Tibial artery (tissue), 4 donors: ENCODE data around the gene SLFN13.
A peak's percentile ranks its signal among the peaks of the same experiment; 100 is the strongest.

Experiments used
- DNase-seq, 2 donors: peaks; one replicate each; pipeline ENCODE4 v3.0.0-alpha.2; 2019
- H3K27ac ChIP-seq, 2 donors: fragments of 200-600 bp; sonication (generic) in 1 of 2; 1 replicate in 1 of 2; 2 replicates in 1 of 2; pipeline ENCODE4 v1.5.1; 2018 to 2019; ENCODE audit warnings: mild to moderate bottlenecking in 1 of 2
- H3K27me3 ChIP-seq, 2 donors: fragments of 200-600 bp; sonication (generic) in 1 of 2; one replicate each; pipeline versions ENCODE4 v1.5.1 to v1.6.0; 2016 to 2019
- H3K36me3 ChIP-seq, 3 donors: fragments of 200-600 bp; sonication (generic) in 2 of 3; one replicate each; pipeline ENCODE4 v1.5.1; 2016 to 2019; ENCODE audit warnings: mild to moderate bottlenecking in 2 of 3
- H3K4me1 ChIP-seq, 4 donors: fragments of 200-600 bp; sonication (generic) in 2 of 4; 1 replicate in 3 of 4; 2 replicates in 1 of 4; pipeline ENCODE4 v1.5.1; 2016 to 2019
- H3K4me3 ChIP-seq, 2 donors: fragments of 200-600 bp; sonication (generic) in 1 of 2; 1 replicate in 1 of 2; 2 replicates in 1 of 2; pipeline ENCODE4 v1.5.1; 2018 to 2019; ENCODE audit warnings: mild to moderate bottlenecking in 2 of 2
- H3K9me3 ChIP-seq, 3 donors: fragments of 200-600 bp; sonication (generic) in 1 of 3; one replicate each; pipeline ENCODE4 v1.5.1; 2016 to 2019
- CTCF ChIP-seq, 2 experiments: fragments of 200-600 bp in 1 of 2; fragments of 450-650 bp in 1 of 2; IDR thresholded peaks; one replicate each; pipeline ENCODE4 v1.5.1; 2017 to 2019; ENCODE audit warnings: antibody characterized with exemption in 2 of 2, mild to moderate bottlenecking in 1 of 2, moderate library complexity in 1 of 2
- intact Hi-C: fragments of 100-400 bp; cut with DNase I; formaldehyde crosslinking; loops from one replicate; pipeline ENCODE4 v1.15.0; 2023; ENCODE audit warnings: low total_unique reads

Gene SLFN13

GRCh38 chr17:35489944-35490343 is 41.4 kb upstream of the SLFN13 start:
- Histone ChIP-seq H3K27me3 (peaks cover 0 to 93% of the 10 kb centered on the region in 2 donors), H3K9me3 (no peaks in the 10 kb centered on the region), H3K4me1 (peaks cover 0 to 17% (median 13%) of the 10 kb centered on the region in 4 donors), H3K27ac (no peak overlapping the region), H3K4me3 (no peak overlapping the region), H3K36me3 (no peaks in the 10 kb centered on the region)
- intact Hi-C loops, result no loop called here
- no peak for DNase-seq
- TF ChIP-seq CTCF (IDR thresholded peaks at IDR 0.05), result no peak

GRCh38 chr17:35488991-35489390 is 40.4 kb upstream of the SLFN13 start:
- intact Hi-C loops, result no loop called here
- H3K27me3 ChIP-seq, result peaks cover 0 to 85% of the 10 kb centered on the region in 2 donors

GRCh38 chr17:35486920-35487732 is 38.6 kb upstream of the SLFN13 start:
- H3K4me1 ChIP-seq, result peaks cover 0 to 17% (median 13%) of the 10 kb centered on the region in 4 donors
- H3K27ac ChIP-seq, result no peak overlapping the region
- intact Hi-C loops, result no loop called here
- no peaks in the 10 kb centered on the region for H3K36me3 ChIP-seq
- H3K27me3 ChIP-seq, result peaks cover 0 to 75% of the 10 kb centered on the region in 2 donors
- no peak for TF ChIP-seq CTCF (IDR thresholded peaks at IDR 0.05)
- peak in 1 of 2 donors; percentile 27 for DNase-seq
- peak overlapping the region; percentile 44 to 61 for H3K4me3 ChIP-seq
- no peaks in the 10 kb centered on the region for H3K9me3 ChIP-seq

More at GRCh38 chr17:35488991-35489390, 40.4 kb upstream of the SLFN13 start:
- DNase-seq, result no peak
- H3K27ac ChIP-seq, result no peak overlapping the region
- H3K4me1 ChIP-seq, result peaks cover 0 to 17% (median 13%) of the 10 kb centered on the region in 4 donors
- no peak for TF ChIP-seq CTCF (IDR thresholded peaks at IDR 0.05)
- no peaks in the 10 kb centered on the region for H3K36me3 ChIP-seq
- no peaks in the 10 kb centered on the region for H3K9me3 ChIP-seq
- no peak overlapping the region for H3K4me3 ChIP-seq

DNA sequence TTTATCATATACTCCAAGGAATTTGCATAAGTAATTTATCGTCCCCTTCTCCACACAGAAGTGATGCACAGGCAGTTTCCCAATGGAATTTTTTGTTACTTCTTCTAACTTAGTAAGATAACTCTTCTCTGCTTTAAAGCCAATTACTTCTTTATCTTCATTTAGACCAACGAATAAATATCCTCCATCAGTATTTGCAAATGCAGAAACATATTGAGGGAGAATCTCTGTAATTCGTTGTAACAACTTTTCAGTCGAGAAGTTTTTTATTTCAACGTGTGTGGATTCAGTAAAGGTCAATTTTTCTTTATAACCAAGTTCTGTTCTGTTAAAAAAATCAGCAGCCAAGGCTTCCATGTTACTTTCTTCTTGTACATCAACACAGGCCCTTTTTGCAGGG is 30.7 kb upstream of the SLFN13 start:
- no peaks in the 10 kb centered on the region for H3K9me3 ChIP-seq
- H3K27ac ChIP-seq, result no peak overlapping the region
- intact Hi-C loops, result no loop called here
- H3K27me3 ChIP-seq, result peaks cover 0 to 44% of the 10 kb centered on the region in 2 donors
- no peaks in the 10 kb centered on the region for H3K36me3 ChIP-seq
- DNase-seq, result no peak
- no peak for TF ChIP-seq CTCF (IDR thresholded peaks at IDR 0.05)
- H3K4me1 ChIP-seq, result no peaks in the 10 kb centered on the region
- no peak overlapping the region for H3K4me3 ChIP-seq

DNA sequence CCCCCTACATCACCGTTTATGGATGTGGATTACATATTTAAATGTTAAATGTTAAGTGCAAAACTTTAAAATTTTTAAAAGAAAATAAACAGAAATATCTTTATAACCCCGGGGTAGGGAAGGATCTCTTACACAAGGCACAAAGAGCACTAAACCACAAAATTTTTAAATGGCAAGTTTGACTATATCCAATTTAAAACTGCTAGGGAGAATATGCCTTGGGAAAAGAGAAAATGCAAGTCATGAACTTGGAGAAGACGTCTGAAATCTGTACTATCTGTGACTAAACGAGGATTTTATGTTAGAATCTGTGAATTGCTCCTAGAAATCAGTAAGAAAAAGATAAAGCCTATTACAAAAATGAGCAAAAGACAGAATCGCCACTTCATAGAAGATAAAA is 28.7 kb upstream of the SLFN13 start:
- no peaks in the 10 kb centered on the region for H3K4me1 ChIP-seq
- H3K27ac ChIP-seq, result no peak overlapping the region
- no peak for DNase-seq
- no peak overlapping the region for H3K4me3 ChIP-seq
- intact Hi-C loops, result no loop called here
- H3K27me3 ChIP-seq, result peaks cover 0 to 38% of the 10 kb centered on the region in 2 donors
- H3K36me3 ChIP-seq, result no peaks in the 10 kb centered on the region
- TF ChIP-seq CTCF (IDR thresholded peaks at IDR 0.05), result no peak
- H3K9me3 ChIP-seq, result no peaks in the 10 kb centered on the region
